GM12878 (cell line): Measurements from ENCODE around the gene NAPEPLD. TPM values are rescaled to one million over a fixed set of nuclear protein-coding genes. Genes with fewer than 3 reads are reported as not detected.

Experiments
- ATAC-seq: fragments of 200-7000 bp; cut with Tn5 transposase; 3 replicates; pipeline ENCODE4 v1.9.1; 2020; ENCODE audit warnings: mild to moderate bottlenecking, moderate library complexity
- BruUV-seq: library from RNA; stranded (reverse); fragments of 400-500 nt; replicated peaks from 2 replicates; lab custom pipeline; 2021; lab: Mats Ljungman, UMichigan
- CTCF ChIA-PET: fragments of 300-600 bp; sonication (Branson Sonifier 250); formaldehyde crosslinking; extraction: SDS; loops from one replicate; lab custom pipeline; 2021; ENCODE audit warnings: inconsistent platforms; lab: Yijun Ruan, JAX
- POLR2A ChIA-PET: fragments of 350-600 bp; formaldehyde crosslinking; extraction: SDS; loops from one replicate; lab custom pipeline; 2021; ENCODE audit warnings: inconsistent platforms; lab: Charles Lee
- RAD21 ChIA-PET: fragments of 300-600 bp; sonication (Branson Sonifier 250); formaldehyde crosslinking; loops from one replicate; lab custom pipeline; 2023; ENCODE audit warnings: antibody characterized with exemption; ENCODE audit not compliant: unreplicated experiment; lab: Charles Lee
- SMC1A ChIA-PET: fragments of 300-600 bp; sonication (Branson Sonifier 250); formaldehyde crosslinking; loops from one replicate; lab custom pipeline; 2023; ENCODE audit not compliant: unreplicated experiment, uncharacterized antibody; lab: Charles Lee
- DNase-seq: peaks from one replicate; pipeline ENCODE4 v3.0.0-alpha.2; 2011; ENCODE audit warnings: low read depth, low spot score
- FAIRE-seq: peaks from 3 replicates; lab custom pipeline; 2011; peaks lifted over from hg19 to GRCh38; lab: Jason Lieb, UNC
- H2AFZ ChIP-seq: 2 replicates; pipeline ENCODE4 v1.6.0; 2011; ENCODE audit warnings: low read depth, low read length, control low read depth; ENCODE audit not compliant: control insufficient read depth
- H3K27ac ChIP-seq: 2 replicates; pipeline ENCODE4 v1.5.1; 2011; ENCODE audit warnings: control low read depth; ENCODE audit not compliant: control insufficient read depth, insufficient read depth
- H3K27me3 ChIP-seq, 2 experiments: replicated peaks in 1 of 2; 2 replicates each; pipeline versions ENCODE4 v1.6.0 to v1.6.1; 2011; ENCODE audit warnings: low read length in 1 of 2; ENCODE audit not compliant: control insufficient read depth in 2 of 2, insufficient read depth in 2 of 2
- H3K36me3 ChIP-seq, 2 experiments: 2 replicates each; pipeline ENCODE4 v1.5.1; 2011; ENCODE audit warnings: low read length in 1 of 2; ENCODE audit not compliant: control insufficient read depth in 2 of 2, insufficient read depth in 2 of 2
- H3K4me1 ChIP-seq: 2 replicates; pipeline ENCODE4 v1.6.1; 2011; ENCODE audit warnings: mild to moderate bottlenecking, low read length, moderate library complexity, mixed read lengths; ENCODE audit not compliant: control insufficient read depth, insufficient read depth
- H3K4me2 ChIP-seq: 2 replicates; pipeline ENCODE4 v1.6.0; 2011; ENCODE audit warnings: control low read depth; ENCODE audit not compliant: control insufficient read depth, insufficient read depth
- H3K4me3 ChIP-seq: fragments of 200-600 bp; sonication (generic); 2 replicates; pipeline ENCODE4 v1.5.1; 2016
- H3K79me2 ChIP-seq: 2 replicates; pipeline ENCODE4 v1.6.0; 2011; ENCODE audit warnings: low read length; ENCODE audit not compliant: control insufficient read depth, insufficient read depth
- H3K9ac ChIP-seq: 2 replicates; pipeline ENCODE4 v1.8.0; 2011; ENCODE audit warnings: low read length, control low read depth, mixed read lengths; ENCODE audit not compliant: control insufficient read depth, insufficient read depth
- H3K9me3 ChIP-seq: replicated peaks from 3 replicates; pipeline ENCODE4 v1.5.1; 2011; ENCODE audit warnings: mild to moderate bottlenecking, low read length; ENCODE audit not compliant: control insufficient read depth, insufficient read depth
- H4K20me1 ChIP-seq: 2 replicates; pipeline ENCODE4 v1.6.0; 2011; ENCODE audit not compliant: control insufficient read depth, insufficient read depth
- BCL11A ChIP-seq: IDR thresholded peaks from 2 replicates; pipeline ENCODE4 v1.6.1; 2011; ENCODE audit warnings: low read depth, low read length
- FOXM1 ChIP-seq: IDR thresholded peaks from 2 replicates; pipeline ENCODE4 v1.6.1; 2012; ENCODE audit warnings: low read depth, mild to moderate bottlenecking, inconsistent platforms, low read length, moderate library complexity
- STAT1 ChIP-seq: fragments of 450-650 bp; conservative IDR thresholded peaks from 2 replicates; pipeline ENCODE4 v1.6.1; 2014; ENCODE audit warnings: antibody characterized with exemption, mild to moderate bottlenecking
- TBL1XR1 ChIP-seq: IDR thresholded peaks from 2 replicates; pipeline ENCODE4 v1.6.1; 2012; ENCODE audit warnings: low read depth, low read length, improper control_type of control experiment
- in situ Hi-C: fragments of 300-500 bp; cut with MboI; formaldehyde crosslinking; loops from 9 replicates; pipeline ENCODE4 v1.14.3; 2018; ENCODE audit warnings: mixed read lengths
- intact Hi-C: fragments of 100-400 bp; cut with micrococcal nuclease; formaldehyde crosslinking; loops from one replicate; pipeline ENCODE4 v1.14.2; 2022; ENCODE audit not compliant: unreplicated experiment
- polyA plus RNA-seq, 11 experiments: library from polyadenylated mRNA; depleted of rRNA in 4 of 11; unstranded in 6 of 11; stranded (reverse) in 5 of 11; fragments of >200 nt; fragmentation: Nextera tagmentation in 4 of 11; fragmentation: Illumina TruSeq in 1 of 11; extraction: Ambion mirVana in 4 of 11; extraction: Trizol in 1 of 11; gene quantifications; 1 replicate in 1 of 11; 2 replicates in 10 of 11; pipeline versions ENCODE4 v1.2.1 to v1.2.3, GENCODE V29; 2011 to 2016; ENCODE audit warnings: inconsistent platforms in 2 of 11, missing spikeins in 2 of 11, low read depth in 1 of 11
- total RNA-seq, 4 experiments: library from RNA; depleted of rRNA in 3 of 4; stranded (reverse); fragments of >200 nt in 3 of 4; fragmentation: Illumina TruSeq in 1 of 4; extraction: Trizol in 1 of 4; gene quantifications; 2 replicates each; pipeline versions ENCODE4 v1.2.1 to v1.2.3, GENCODE V29; 2013 to 2021
- TF ChIP-seq, protein P1 (sequence below): fragments of 450-650 bp; IDR thresholded peaks from 2 replicates; pipeline ENCODE4 v1.6.1; 2017; ENCODE audit warnings: mild to moderate bottlenecking, moderate library complexity
- TF ChIP-seq, protein P2 (sequence below): fragments of 450-650 bp; IDR thresholded peaks from 2 replicates; pipeline ENCODE4 v1.6.1; 2017; ENCODE audit warnings: mild to moderate bottlenecking, moderate library complexity

Gene NAPEPLD
- total and polyA plus RNA-seq, 10 of the 15 experiments (the other 5 are each of a cell fraction or from before 2014, with no cell fraction given), result 6.0 to 16.2 (median 8.6) TPM

DNA sequence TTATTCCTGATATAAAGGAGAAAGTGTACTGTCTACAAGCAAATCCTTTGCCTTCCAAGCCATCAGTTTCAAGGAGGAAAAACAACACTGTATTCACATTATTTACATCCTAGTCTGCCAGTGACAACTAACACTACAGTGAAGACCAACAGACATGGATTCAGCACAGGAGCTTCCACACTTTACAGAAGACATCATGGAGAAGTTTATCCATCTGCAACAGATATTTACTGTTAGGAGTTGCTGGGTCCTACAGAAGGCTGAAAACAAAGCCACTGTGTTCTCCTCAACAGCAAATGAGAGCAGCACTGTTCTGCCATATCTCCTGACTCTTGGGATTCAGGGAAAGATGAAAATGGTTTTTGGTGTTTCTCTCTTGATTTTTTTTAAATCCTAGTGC is 31.9 kb downstream of the NAPEPLD start:
- DNase-seq, result no peak
- Histone ChIP-seq H3K36me3 (peaks cover 4 to 6% of the 10 kb centered on the region in 2 experiments; a peak in 3 of 4 replicates), H3K9me3 (no peaks in the 10 kb centered on the region), H3K4me2 (no peak overlapping the region), H3K27ac (no peak overlapping the region), H3K4me3 (no peak overlapping the region), H4K20me1 (no peaks in the 10 kb centered on the region), H3K27me3 (no peaks in the 10 kb centered on the region), H3K4me1 (no peaks in the 10 kb centered on the region), H3K9ac (no peak overlapping the region), H3K79me2 (no peaks in the 10 kb centered on the region)
- ChIA-PET SMC1A (no interaction called here), CTCF (no interaction called here), POLR2A (no interaction called here)
- no peak for ATAC-seq
- TF ChIP-seq, protein P1, sequence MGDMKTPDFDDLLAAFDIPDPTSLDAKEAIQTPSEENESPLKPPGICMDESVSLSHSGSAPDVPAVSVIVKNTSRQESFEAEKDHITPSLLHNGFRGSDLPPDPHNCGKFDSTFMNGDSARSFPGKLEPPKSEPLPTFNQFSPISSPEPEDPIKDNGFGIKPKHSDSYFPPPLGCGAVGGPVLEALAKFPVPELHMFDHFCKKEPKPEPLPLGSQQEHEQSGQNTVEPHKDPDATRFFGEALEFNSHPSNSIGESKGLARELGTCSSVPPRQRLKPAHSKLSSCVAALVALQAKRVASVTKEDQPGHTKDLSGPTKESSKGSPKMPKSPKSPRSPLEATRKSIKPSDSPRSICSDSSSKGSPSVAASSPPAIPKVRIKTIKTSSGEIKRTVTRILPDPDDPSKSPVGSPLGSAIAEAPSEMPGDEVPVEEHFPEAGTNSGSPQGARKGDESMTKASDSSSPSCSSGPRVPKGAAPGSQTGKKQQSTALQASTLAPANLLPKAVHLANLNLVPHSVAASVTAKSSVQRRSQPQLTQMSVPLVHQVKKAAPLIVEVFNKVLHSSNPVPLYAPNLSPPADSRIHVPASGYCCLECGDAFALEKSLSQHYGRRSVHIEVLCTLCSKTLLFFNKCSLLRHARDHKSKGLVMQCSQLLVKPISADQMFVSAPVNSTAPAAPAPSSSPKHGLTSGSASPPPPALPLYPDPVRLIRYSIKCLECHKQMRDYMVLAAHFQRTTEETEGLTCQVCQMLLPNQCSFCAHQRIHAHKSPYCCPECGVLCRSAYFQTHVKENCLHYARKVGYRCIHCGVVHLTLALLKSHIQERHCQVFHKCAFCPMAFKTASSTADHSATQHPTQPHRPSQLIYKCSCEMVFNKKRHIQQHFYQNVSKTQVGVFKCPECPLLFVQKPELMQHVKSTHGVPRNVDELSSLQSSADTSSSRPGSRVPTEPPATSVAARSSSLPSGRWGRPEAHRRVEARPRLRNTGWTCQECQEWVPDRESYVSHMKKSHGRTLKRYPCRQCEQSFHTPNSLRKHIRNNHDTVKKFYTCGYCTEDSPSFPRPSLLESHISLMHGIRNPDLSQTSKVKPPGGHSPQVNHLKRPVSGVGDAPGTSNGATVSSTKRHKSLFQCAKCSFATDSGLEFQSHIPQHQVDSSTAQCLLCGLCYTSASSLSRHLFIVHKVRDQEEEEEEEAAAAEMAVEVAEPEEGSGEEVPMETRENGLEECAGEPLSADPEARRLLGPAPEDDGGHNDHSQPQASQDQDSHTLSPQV, result no peak
- TF ChIP-seq FOXM1, result no peak
- TF ChIP-seq BCL11A, result no peak
- no peak for TF ChIP-seq TBL1XR1
- TF ChIP-seq, protein P2, sequence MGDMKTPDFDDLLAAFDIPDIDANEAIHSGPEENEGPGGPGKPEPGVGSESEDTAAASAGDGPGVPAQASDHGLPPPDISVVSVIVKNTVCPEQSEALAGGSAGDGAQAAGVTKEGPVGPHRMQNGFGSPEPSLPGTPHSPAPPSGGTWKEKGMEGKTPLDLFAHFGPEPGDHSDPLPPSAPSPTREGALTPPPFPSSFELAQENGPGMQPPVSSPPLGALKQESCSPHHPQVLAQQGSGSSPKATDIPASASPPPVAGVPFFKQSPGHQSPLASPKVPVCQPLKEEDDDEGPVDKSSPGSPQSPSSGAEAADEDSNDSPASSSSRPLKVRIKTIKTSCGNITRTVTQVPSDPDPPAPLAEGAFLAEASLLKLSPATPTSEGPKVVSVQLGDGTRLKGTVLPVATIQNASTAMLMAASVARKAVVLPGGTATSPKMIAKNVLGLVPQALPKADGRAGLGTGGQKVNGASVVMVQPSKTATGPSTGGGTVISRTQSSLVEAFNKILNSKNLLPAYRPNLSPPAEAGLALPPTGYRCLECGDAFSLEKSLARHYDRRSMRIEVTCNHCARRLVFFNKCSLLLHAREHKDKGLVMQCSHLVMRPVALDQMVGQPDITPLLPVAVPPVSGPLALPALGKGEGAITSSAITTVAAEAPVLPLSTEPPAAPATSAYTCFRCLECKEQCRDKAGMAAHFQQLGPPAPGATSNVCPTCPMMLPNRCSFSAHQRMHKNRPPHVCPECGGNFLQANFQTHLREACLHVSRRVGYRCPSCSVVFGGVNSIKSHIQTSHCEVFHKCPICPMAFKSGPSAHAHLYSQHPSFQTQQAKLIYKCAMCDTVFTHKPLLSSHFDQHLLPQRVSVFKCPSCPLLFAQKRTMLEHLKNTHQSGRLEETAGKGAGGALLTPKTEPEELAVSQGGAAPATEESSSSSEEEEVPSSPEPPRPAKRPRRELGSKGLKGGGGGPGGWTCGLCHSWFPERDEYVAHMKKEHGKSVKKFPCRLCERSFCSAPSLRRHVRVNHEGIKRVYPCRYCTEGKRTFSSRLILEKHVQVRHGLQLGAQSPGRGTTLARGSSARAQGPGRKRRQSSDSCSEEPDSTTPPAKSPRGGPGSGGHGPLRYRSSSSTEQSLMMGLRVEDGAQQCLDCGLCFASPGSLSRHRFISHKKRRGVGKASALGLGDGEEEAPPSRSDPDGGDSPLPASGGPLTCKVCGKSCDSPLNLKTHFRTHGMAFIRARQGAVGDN, result no peak
- TF ChIP-seq STAT1, result no peak
- TF ChIP-seq, all 136 proteins: peak for 0
- BruUV-seq, result no TSS peak
- RAD21 ChIA-PET, result no interaction called here
- no peak for FAIRE-seq
- in situ Hi-C loops (no loop called here), intact Hi-C loops (no loop called here)
- no peak overlapping the region for H2AFZ ChIP-seq
